ENCODE results near the gene ABCA3.
"Not testable (repeated sequence)": the region's sequence is repeated elsewhere in the genome, so short reads cannot be mapped to it uniquely, and the experiment has no call there.

Gene ABCA3

GRCh38 chr16:2270070-2270462 lies 70.5 kb downstream of the ABCA3 start:
- no peak overlapping the region for H3K4me3 ChIP-seq (ENCODE audit: low read length)
- no peak for DNase-seq (ENCODE audit: low read depth, low spot score)

GRCh38 chr16:2267913-2268666 lies 72.4 kb downstream of the ABCA3 start, which contains the start of gene RNPS1:
TSS of gene RNPS1 (minus strand) at chr16:2268126. CDS start at chr16:2264643, 3,483 bp downstream.
- peak; percentile 94 for DNase-seq (ENCODE audit: low read depth, low spot score)
- peak within 1 kb of the TSS; percentile 78 for H3K4me3 ChIP-seq (ENCODE audit: low read length)

- DNase-seq (ENCODE audit: low read depth, low spot score) = not testable (repeated sequence)
- peak overlapping the region; percentile 78 for H3K4me3 ChIP-seq (ENCODE audit: low read length)
Observed at GRCh38 chr16:2267505-2267912, 73.0 kb downstream of the ABCA3 start.

GRCh38 chr16:2266887-2267286 lies 73.6 kb downstream of the ABCA3 start:
- peak overlapping the region; percentile 78 for H3K4me3 ChIP-seq (ENCODE audit: low read length)
- DNase-seq (ENCODE audit: low read depth, low spot score) = not testable (repeated sequence)

- H3K4me3 ChIP-seq (ENCODE audit: low read length); DNase-seq (ENCODE audit: low read depth, low spot score): not testable (repeated sequence)
Observed at GRCh38 chr16:2263026-2263425, 77.5 kb downstream of the ABCA3 start.

GRCh38 chr16:2260250-2260649 lies 80.3 kb downstream of the ABCA3 start:
- H3K4me3 ChIP-seq (ENCODE audit: low read length) = no peak overlapping the region
- DNase-seq (ENCODE audit: low read depth, low spot score) = no peak

- DNase-seq (ENCODE audit: low read depth, low spot score); H3K4me3 ChIP-seq (ENCODE audit: low read length): not testable (repeated sequence)
Observed at GRCh38 chr16:2258530-2258929, 82.0 kb downstream of the ABCA3 start.

GRCh38 chr16:2257726-2258125 lies 82.8 kb downstream of the ABCA3 start:
- DNase-seq (ENCODE audit: low read depth, low spot score) = no peak
- H3K4me3 ChIP-seq (ENCODE audit: low read length) = no peak overlapping the region

GRCh38 chr16:2256531-2257140 lies 83.9 kb downstream of the ABCA3 start:
- DNase-seq (ENCODE audit: low read depth, low spot score) = no peak
- H3K4me3 ChIP-seq (ENCODE audit: low read length) = no peak overlapping the region

GRCh38 chr16:2253293-2253692 lies 87.2 kb downstream of the ABCA3 start:
- H3K4me3 ChIP-seq (ENCODE audit: low read length) = no peak overlapping the region
- DNase-seq (ENCODE audit: low read depth, low spot score) = no peak

GRCh38 chr16:2252806-2253148 lies 87.8 kb downstream of the ABCA3 start:
- H3K4me3 ChIP-seq (ENCODE audit: low read length) = no peak overlapping the region

GRCh38 chr16:2251296-2252111 lies 89.0 kb downstream of the ABCA3 start, which contains the start of gene ECI1:
TSS of gene ECI1 (minus strand) at chr16:2251587. CDS start at chr16:2251566, 21 bp downstream.
- no peak for DNase-seq (ENCODE audit: low read depth, low spot score)
- H3K4me3 ChIP-seq (ENCODE audit: low read length) = no peak within 1 kb of the TSS

More at GRCh38 chr16:2252806-2253148, 87.8 kb downstream of the ABCA3 start:
- no peak for DNase-seq (ENCODE audit: low read depth, low spot score)

GRCh38 chr16:2250652-2251295 lies 89.8 kb downstream of the ABCA3 start:
- no peak for DNase-seq (ENCODE audit: low read depth, low spot score)
- no peak overlapping the region for H3K4me3 ChIP-seq (ENCODE audit: low read length)

GRCh38 chr16:2246301-2246885 lies 94.1 kb downstream of the ABCA3 start:
- H3K4me3 ChIP-seq (ENCODE audit: low read length) = no peak overlapping the region
- DNase-seq (ENCODE audit: low read depth, low spot score) = no peak

- no peak for DNase-seq (ENCODE audit: low read depth, low spot score)
- H3K4me3 ChIP-seq (ENCODE audit: low read length) = no peak overlapping the region
Observed at GRCh38 chr16:2244926-2245795, 95.4 kb downstream of the ABCA3 start.

GRCh38 chr16:2244301-2244700 lies 96.2 kb downstream of the ABCA3 start:
- no peak for DNase-seq (ENCODE audit: low read depth, low spot score)
- H3K4me3 ChIP-seq (ENCODE audit: low read length) = no peak overlapping the region

- DNase-seq (ENCODE audit: low read depth, low spot score) = no peak
- no peak overlapping the region for H3K4me3 ChIP-seq (ENCODE audit: low read length)
Observed at GRCh38 chr16:2243781-2244180, 96.7 kb downstream of the ABCA3 start.

- H3K4me3 ChIP-seq (ENCODE audit: low read length) = no peak overlapping the region
- no peak for DNase-seq (ENCODE audit: low read depth, low spot score)
Observed at GRCh38 chr16:2243031-2243528, 97.4 kb downstream of the ABCA3 start.
